ENCODE results near the gene GNAI2.

GNAI2 gene

GRCh38 chr3:50235716-50236483 lies at the start of gene GNAI2:
GNAI2 (plus strand) TSS chr3:50236204; CDS start chr3:50236336, 132 bp downstream.
- DNase-seq, result peak; percentile 63

- no peak for DNase-seq
Observed at GRCh38 chr3:50187750-50188149, 48.3 kb upstream of the GNAI2 start.

GRCh38 chr3:50189274-50189673 lies 46.7 kb upstream of the GNAI2 start:
- peak; percentile 16 for DNase-seq

- DNase-seq, result no peak
Observed at GRCh38 chr3:50189989-50190388, 46.0 kb upstream of the GNAI2 start.

GRCh38 chr3:50190936-50191660 lies 44.9 kb upstream of the GNAI2 start, which contains the start of gene GNAT1:
GNAT1 (plus strand) TSS chr3:50191610; CDS start chr3:50191726, 116 bp downstream.
- no peak for DNase-seq

- DNase-seq, result no peak
Observed at GRCh38 chr3:50192124-50192523, 43.9 kb upstream of the GNAI2 start.

GRCh38 chr3:50192689-50193141 lies 43.3 kb upstream of the GNAI2 start:
- peak; percentile 60 for DNase-seq

GRCh38 chr3:50193286-50193685 lies 42.7 kb upstream of the GNAI2 start:
- no peak for DNase-seq

- DNase-seq, result no peak
Observed at GRCh38 chr3:50193746-50194127, 42.3 kb upstream of the GNAI2 start.

GRCh38 chr3:50194128-50194902 lies 41.7 kb upstream of the GNAI2 start:
- DNase-seq, result no peak

GRCh38 chr3:50194903-50195500 lies 41.0 kb upstream of the GNAI2 start:
- DNase-seq, result no peak

- no peak for DNase-seq
Observed at GRCh38 chr3:50195501-50196252, 40.3 kb upstream of the GNAI2 start.

GRCh38 chr3:50196253-50196801 lies 39.7 kb upstream of the GNAI2 start:
- no peak for DNase-seq

- DNase-seq, result no peak
Observed at GRCh38 chr3:50201573-50202315, 34.3 kb upstream of the GNAI2 start.

GRCh38 chr3:50202353-50203112 lies 33.5 kb upstream of the GNAI2 start:
- no peak for DNase-seq

GRCh38 chr3:50203113-50203808 lies 32.7 kb upstream of the GNAI2 start:
- no peak for DNase-seq

GRCh38 chr3:50203809-50204803 lies 31.9 kb upstream of the GNAI2 start:
- no peak for DNase-seq

- DNase-seq, result no peak
Observed at GRCh38 chr3:50204804-50205412, 31.1 kb upstream of the GNAI2 start, which contains the start of gene SLC38A3. SLC38A3 (plus strand) TSS chr3:50205271; CDS start chr3:50214200, 8,929 bp downstream.

Data from NCI-H1694 (cell line).